ENCODE results near the gene SCN9A.
"Not testable (repeated sequence)": the region's sequence is repeated elsewhere in the genome, so short reads cannot be mapped to it uniquely, and the experiment has no call there.

The SCN9A gene

GRCh38 chr2:166375736-166376487 lies at the start of gene SCN9A:
Gene SCN9A (minus strand): TSS chr2:166375944. CDS start chr2:166311756, 64,188 bp downstream.
- DNase-seq = peak in 1 of 2 donors; percentile 38

- no peak for DNase-seq
These were observed 49.1 kb upstream of the SCN9A start for GRCh38 chr2:166424841-166425240.

GRCh38 chr2:166419616-166419934 lies 43.8 kb upstream of the SCN9A start:
- DNase-seq = no peak

- no peak for DNase-seq
These were observed 43.3 kb upstream of the SCN9A start for GRCh38 chr2:166418853-166419615.

- no peak for DNase-seq
These were observed 41.9 kb upstream of the SCN9A start for GRCh38 chr2:166417669-166418068.

GRCh38 chr2:166413255-166413654 lies 37.5 kb upstream of the SCN9A start:
- no peak for DNase-seq

- no peak for DNase-seq
These were observed 35.9 kb upstream of the SCN9A start for GRCh38 chr2:166411473-166412230.

- DNase-seq = no peak
These were observed 35.2 kb upstream of the SCN9A start for GRCh38 chr2:166410828-166411472.

GRCh38 chr2:166407746-166408145 lies 32.0 kb upstream of the SCN9A start:
- DNase-seq = not testable (repeated sequence)

GRCh38 chr2:166406374-166406773 lies 30.6 kb upstream of the SCN9A start:
- DNase-seq = no peak

- DNase-seq = no peak
These were observed 29.8 kb upstream of the SCN9A start for GRCh38 chr2:166405569-166405926.

GRCh38 chr2:166404831-166405568 lies 29.3 kb upstream of the SCN9A start:
- DNase-seq = no peak

GRCh38 chr2:166394245-166394644 lies 18.5 kb upstream of the SCN9A start:
- DNase-seq = no peak

GRCh38 chr2:166393008-166393407 lies 17.3 kb upstream of the SCN9A start:
- no peak for DNase-seq

- no peak for DNase-seq
These were observed 12.8 kb upstream of the SCN9A start for GRCh38 chr2:166388481-166389070.

- DNase-seq = no peak
These were observed 9.6 kb upstream of the SCN9A start for GRCh38 chr2:166385313-166385712.

- DNase-seq = no peak
These were observed 9.0 kb upstream of the SCN9A start for GRCh38 chr2:166384774-166385173.

- no peak for DNase-seq
These were observed 6.7 kb upstream of the SCN9A start for GRCh38 chr2:166382448-166382847.

GRCh38 chr2:166380615-166381014 lies 4.9 kb upstream of the SCN9A start:
- no peak for DNase-seq

- no peak for DNase-seq
These were observed 1.1 kb upstream of the SCN9A start for GRCh38 chr2:166376873-166377272.

GRCh38 chr2:166376488-166376828 lies 714 bp upstream of the SCN9A start:
- DNase-seq = no peak

GRCh38 chr2:166375195-166375735 lies 479 bp downstream of the SCN9A start:
- DNase-seq = no peak
